Activated CD4-positive, CD25-positive, alpha-beta regulatory T cell treated with anti-CD3 and anti-CD28 coated beads, Interleukin-2, amount 50 U/mL, for 24 hours (primary cell): ENCODE measurements around the gene IL17C.

ENCODE experiments used
- ATAC-seq, 2 donors: fragments of 150-1000 bp; cut with Tn5 transposase; one replicate each; pipeline ENCODE4 v1.10.0; 2021; ENCODE audit warnings: mild to moderate bottlenecking in 1 of 2, moderate library complexity in 1 of 2

IL17C gene

DNA sequence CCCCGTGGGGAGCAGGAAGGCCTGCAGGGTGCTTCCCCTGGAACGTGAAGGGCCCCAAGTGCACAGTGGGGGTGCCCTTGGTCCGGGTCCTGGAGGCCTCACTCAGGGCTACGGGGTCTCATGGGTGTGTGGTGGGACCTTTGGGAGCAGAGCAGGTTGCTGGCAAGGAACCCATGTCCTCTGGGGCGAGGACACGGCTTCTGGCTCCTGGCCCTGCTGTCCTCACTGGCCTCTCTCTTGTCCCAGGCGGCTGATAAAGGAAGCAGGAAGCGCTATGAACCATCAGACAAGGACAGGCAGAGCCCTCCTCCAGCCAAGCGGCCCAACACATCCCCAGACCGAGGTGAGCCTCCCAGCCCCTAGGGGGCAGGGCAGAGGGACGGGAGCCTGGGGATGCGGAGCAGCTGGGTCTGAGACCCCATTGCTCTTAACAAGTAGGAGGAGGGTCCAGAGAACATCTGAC is 9.8 kb upstream of the IL17C start:
- no peak for ATAC-seq

GRCh38 chr16:88629835-88630234 is 8.5 kb upstream of the IL17C start:
- ATAC-seq, result no peak

DNA sequence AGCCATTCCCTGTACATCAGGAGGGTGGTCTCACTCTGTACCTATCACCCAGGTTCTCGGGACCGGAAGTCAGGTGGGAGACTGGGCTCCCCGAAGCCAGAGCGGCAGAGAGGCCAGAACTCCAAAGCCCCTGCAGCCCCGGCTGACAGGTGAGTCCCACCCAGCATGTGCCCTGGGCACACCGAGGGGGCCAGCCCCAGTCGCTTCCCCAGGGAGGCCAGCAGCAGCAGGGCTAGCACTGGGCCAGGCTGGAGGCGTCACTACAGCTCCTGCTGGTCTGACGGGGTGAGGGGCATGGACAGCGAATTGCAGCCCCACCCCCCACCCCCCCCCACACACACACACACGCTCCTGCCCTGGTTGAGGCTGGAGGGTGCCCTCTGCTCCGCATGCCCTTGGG is 7.9 kb upstream of the IL17C start:
- no peak for ATAC-seq

GRCh38 chr16:88630941-88631340 is 7.4 kb upstream of the IL17C start:
- no peak for ATAC-seq

DNA sequence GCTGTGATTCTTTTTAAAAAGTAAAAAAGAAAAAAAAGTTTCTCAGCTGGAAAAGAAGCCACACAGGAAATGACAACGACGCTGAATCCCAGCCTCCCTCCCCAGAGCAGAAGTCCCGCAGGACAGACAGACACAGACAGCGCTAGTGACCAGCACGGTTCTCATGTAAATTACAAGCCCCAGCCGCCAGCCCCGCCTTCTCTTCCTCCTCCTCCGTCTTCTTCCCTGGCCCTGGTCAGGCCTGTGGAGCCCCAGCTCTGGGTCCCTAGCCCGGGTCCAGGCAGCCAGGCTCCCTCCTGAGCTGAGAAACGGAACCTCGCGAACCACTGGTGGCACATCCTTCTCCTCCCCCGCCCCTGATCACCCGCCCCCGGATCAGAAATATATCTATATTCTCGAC is 7.0 kb upstream of the IL17C start:
- ATAC-seq, result no peak

DNA sequence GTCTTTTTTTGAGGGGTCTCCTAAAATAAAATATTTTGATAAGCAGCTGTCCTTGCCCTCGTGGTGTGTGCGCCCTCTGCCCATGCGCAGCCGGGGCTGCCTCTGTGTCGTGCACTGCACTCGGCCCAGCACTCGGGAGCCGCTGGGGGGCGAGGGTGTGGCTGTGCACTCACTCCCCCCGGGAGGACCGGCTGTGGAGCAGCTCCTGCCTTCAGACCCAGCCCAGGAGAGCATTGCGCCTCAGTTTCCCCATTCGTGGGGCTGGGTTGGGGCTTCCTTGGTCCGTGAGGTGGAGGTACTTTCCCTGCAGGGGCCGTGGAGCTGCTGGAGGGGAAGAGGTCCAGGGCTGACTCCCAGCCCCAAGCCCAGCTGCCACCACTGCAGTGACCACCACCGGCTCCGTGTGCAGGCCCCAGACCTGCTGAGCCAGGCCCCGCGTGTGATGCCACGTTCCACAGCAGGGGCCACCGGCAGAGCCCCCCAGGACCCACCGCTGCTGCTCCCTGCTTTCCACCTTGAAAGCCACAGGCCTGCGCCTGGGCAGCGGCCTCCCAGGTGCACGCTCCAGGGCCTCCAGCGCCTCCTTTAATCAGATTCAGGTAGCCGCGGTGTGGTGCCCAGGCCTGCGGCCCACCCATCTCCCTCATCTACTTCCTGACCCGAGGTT is 6.3 kb upstream of the IL17C start:
- no peak for ATAC-seq

- no peak for ATAC-seq
Observed at GRCh38 chr16:88632587-88632930, 5.8 kb upstream of the IL17C start.

DNA sequence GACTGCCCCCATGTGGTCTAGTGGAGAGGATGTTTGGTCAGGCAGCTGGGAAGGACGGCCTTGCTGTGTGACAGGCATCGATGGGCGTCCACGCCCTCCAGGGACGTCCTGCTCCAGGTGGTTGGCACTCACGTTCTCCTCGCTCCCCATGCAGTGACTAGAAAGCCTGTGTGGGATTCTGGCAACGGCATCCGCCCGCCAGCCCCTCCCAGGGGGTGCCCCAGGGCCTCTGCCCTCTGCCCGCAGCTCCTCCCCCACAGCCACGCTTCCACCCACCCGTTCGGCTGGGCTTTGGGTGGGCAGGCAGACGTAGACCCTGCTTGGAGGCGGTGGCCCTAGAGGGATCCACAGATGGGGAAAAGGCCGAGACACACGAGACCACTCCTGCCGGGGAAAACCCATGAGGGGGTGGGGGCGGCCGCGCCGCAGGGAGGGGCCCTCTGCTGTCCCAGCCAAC is 4.7 kb upstream of the IL17C start:
- peak; percentile 20 to 29 for ATAC-seq

GRCh38 chr16:88634141-88634993 is 4.0 kb upstream of the IL17C start:
- ATAC-seq, result peak; percentile 18 to 24

GRCh38 chr16:88634994-88635670 is 3.2 kb upstream of the IL17C start:
- ATAC-seq, result no peak

GRCh38 chr16:88635671-88636319 is 2.6 kb upstream of the IL17C start:
- no peak for ATAC-seq

- ATAC-seq, result no peak
Observed at GRCh38 chr16:88636488-88637265, 1.7 kb upstream of the IL17C start.

DNA sequence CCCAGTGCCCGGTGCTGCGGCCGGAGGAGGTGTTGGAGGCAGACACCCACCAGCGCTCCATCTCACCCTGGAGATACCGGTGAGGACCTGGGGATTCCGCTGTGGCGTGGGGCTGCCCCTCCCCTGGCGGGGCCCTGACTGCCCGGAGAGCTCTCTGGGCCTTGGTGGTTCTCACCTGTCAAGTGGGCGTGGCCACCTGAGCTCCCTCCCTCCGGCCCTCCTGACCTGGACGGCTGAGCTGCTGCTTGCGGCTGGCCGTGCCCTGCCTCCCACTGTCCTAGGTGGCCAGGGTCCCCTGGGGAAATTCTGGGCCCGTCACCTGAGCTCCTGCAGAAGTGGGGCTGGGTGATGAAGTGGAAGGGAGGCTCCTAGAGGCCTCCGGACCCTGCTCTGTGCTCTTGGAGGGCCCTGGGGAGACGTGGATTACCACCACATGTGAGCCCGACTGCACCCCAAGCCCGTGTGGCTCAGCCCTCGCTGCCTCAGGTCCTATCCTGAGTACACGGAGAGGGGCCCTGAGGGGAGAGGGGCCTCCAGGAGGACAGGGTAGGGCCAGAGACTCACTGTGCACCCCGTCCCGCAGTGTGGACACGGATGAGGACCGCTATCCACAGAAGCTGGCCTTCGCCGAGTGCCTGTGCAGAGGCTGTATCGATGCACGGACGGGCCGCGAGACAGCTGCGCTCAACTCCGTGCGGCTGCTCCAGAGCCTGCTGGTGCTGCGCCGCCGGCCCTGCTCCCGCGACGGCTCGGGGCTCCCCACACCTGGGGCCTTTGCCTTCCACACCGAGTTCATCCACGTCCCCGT is 1.1 kb downstream of the IL17C start:
- ATAC-seq, result no peak

GRCh38 chr16:88640039-88640495 is 1.7 kb downstream of the IL17C start:
- ATAC-seq, result no peak

- ATAC-seq, result no peak
Observed at GRCh38 chr16:88640498-88641247, 2.3 kb downstream of the IL17C start.

DNA sequence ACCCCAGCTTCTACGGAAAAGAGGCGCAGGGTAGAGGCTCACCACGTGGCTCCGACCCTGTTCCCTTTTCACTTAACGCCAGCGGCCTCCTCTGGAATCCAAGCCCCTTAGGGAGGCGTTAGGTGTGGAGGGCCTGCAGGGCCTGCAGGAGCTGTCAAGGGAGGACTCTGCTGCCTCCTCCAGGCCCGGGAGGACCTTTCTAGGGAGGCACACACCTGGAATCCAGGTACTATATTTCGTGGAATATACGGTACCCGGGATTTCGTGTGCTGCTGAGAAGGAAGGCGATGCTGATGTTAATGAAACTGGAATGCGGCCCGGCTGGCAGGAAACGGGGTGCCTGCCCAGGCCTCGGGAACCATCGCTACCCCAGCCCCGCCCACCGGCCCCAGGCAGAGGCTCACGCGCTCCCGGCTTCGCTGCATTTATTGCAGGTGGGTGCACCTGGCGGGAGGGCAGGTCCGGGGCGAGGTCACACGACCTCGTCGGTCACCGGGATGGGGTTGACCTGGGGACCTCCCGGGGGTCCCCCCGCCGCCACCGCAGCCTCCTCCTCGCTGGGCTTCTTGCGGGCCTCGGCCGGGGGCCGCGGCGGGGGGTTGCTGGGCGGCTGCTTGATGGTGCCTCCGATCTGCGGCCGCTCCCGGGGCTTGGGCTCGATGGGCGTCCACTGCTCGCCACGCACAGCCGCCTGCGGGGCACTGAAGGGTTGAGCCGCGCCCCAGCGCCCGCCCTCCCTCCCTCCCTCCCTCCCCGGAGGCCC is 4.7 kb downstream of the IL17C start:
- no peak for ATAC-seq

GRCh38 chr16:88643644-88643932 is 5.2 kb downstream of the IL17C start:
- ATAC-seq, result no peak

DNA sequence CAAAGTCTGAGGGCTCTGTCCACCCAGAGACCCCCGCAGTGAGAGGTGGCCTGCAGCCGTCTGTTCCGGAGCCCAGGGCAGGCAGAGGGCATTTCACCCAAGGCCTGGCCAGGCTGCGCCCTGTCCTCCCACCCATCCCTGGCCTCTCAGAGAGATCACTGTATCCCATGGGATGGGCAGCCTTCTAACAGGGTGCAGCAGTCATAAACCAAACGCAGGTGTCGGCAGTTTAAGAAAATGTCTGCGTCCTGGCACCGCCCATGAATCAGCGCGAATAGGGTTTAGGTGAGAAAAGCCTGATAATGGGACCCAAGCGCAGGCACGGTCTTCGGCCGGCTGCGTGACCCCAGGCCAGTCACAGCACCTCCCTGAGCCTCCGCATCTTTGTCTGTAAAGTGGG is 7.1 kb downstream of the IL17C start:
- ATAC-seq, result no peak

GRCh38 chr16:88645941-88646340 is 7.6 kb downstream of the IL17C start:
- ATAC-seq, result no peak
